SK-N-SH (cell line): Measurements from ENCODE around the gene DNAH9. TPM values are rescaled to one million over a fixed set of nuclear protein-coding genes. Genes with fewer than 3 reads are reported as not detected.

Source experiments
- CTCF ChIA-PET: fragments of 300-600, 350-600 bp; formaldehyde crosslinking; extraction: SDS; loops from one replicate; lab custom pipeline; 2021; lab: Yijun Ruan, JAX
- POLR2A ChIA-PET: fragments of 350-600 bp; sonication (Branson Sonifier 250); formaldehyde crosslinking; extraction: SDS; loops from one replicate; lab custom pipeline; 2020; ENCODE audit warnings: antibody characterized with exemption, inconsistent platforms; lab: Yijun Ruan, JAX
- DNase-seq: peaks from one replicate; pipeline ENCODE4 v3.0.0; 2012
- H2AFZ ChIP-seq: fragments of 200-600 bp; sonication (generic); 2 replicates; pipeline ENCODE4 v1.8.1; 2016; ENCODE audit warnings: antibody characterized with exemption, mild to moderate bottlenecking, low read depth
- H3F3A ChIP-seq: fragments of 200-600 bp; sonication (generic); replicated peaks from 2 replicates; pipeline ENCODE3; 2016; ENCODE audit warnings: antibody characterized with exemption, mild to moderate bottlenecking; ENCODE audit not compliant: insufficient read depth
- H3K27ac ChIP-seq, 2 experiments: fragments of 200-500 bp in 1 of 2; fragments of 200-600 bp in 1 of 2; sonication (Bioruptor generic) in 1 of 2; sonication (generic), shearing (Covaris generic) in 1 of 2; 2 replicates each; pipeline versions ENCODE4 v1.5.1 to v1.6.1; 2014 to 2016; ENCODE audit warnings: low read depth in 2 of 2, inconsistent platforms in 1 of 2, low read length in 1 of 2, mild to moderate bottlenecking in 1 of 2, mixed read lengths in 1 of 2
- H3K27me3 ChIP-seq: fragments of 200-600 bp; sonication (generic), shearing (Covaris generic); 2 replicates; pipeline ENCODE4 v1.6.1; 2016; ENCODE audit warnings: mixed run types; ENCODE audit not compliant: insufficient read depth
- H3K36me3 ChIP-seq, 2 experiments: fragments of 200-500 bp in 1 of 2; fragments of 200-600 bp in 1 of 2; sonication (Bioruptor generic) in 1 of 2; sonication (generic) in 1 of 2; replicated peaks in 1 of 2; 2 replicates each; pipeline versions ENCODE3 to v1.5.1; 2014 to 2016; ENCODE audit warnings: low read length in 1 of 2, mild to moderate bottlenecking in 1 of 2; ENCODE audit not compliant: insufficient read depth in 2 of 2, control insufficient read depth in 1 of 2
- H3K4me1 ChIP-seq, 2 experiments: fragments of 200-500 bp in 1 of 2; fragments of 200-600 bp in 1 of 2; sonication (Bioruptor generic) in 1 of 2; sonication (generic), shearing (Covaris generic) in 1 of 2; 2 replicates each; pipeline versions ENCODE4 v1.5.1 to v1.6.1; 2014 to 2016; ENCODE audit warnings: low read depth in 1 of 2, low read length in 1 of 2, mixed run types in 1 of 2; ENCODE audit not compliant: insufficient read depth in 2 of 2, control insufficient read depth in 1 of 2
- H3K4me2 ChIP-seq: fragments of 200-600 bp; sonication (generic), shearing (Covaris generic); 2 replicates; pipeline ENCODE4 v1.6.1; 2017; ENCODE audit warnings: mixed run types
- H3K4me3 ChIP-seq, 2 experiments: fragments of 200-500 bp in 1 of 2; fragments of 200-600 bp in 1 of 2; sonication (Bioruptor generic) in 1 of 2; sonication (generic), shearing (Covaris generic) in 1 of 2; 2 replicates each; pipeline versions ENCODE4 v1.5.1 to v1.8.1; 2014 to 2016; ENCODE audit warnings: low read depth in 2 of 2, inconsistent platforms in 1 of 2, low read length in 1 of 2, mild to moderate bottlenecking in 1 of 2, mixed read lengths in 1 of 2, moderate library complexity in 1 of 2
- H3K79me2 ChIP-seq: fragments of 200-600 bp; sonication (generic); 2 replicates; pipeline ENCODE4 v1.8.1; 2017; ENCODE audit warnings: mild to moderate bottlenecking; ENCODE audit not compliant: insufficient read depth
- H3K9ac ChIP-seq: fragments of 200-600 bp; sonication (generic); 2 replicates; pipeline ENCODE4 v1.6.1; 2017; ENCODE audit warnings: mixed run types
- H3K9me2 ChIP-seq: fragments of 200-600 bp; sonication (generic); 2 replicates; pipeline ENCODE4 v1.6.1; 2017; ENCODE audit warnings: mixed run types
- H3K9me3 ChIP-seq: fragments of 200-600 bp; sonication (generic); 2 replicates; pipeline ENCODE4 v1.6.1; 2017; ENCODE audit warnings: mixed run types, mild to moderate bottlenecking, moderate library complexity
- H4K20me1 ChIP-seq: fragments of 200-600 bp; sonication (generic); 2 replicates; pipeline ENCODE4 v1.6.1; 2017; ENCODE audit warnings: mild to moderate bottlenecking, mixed run types; ENCODE audit not compliant: insufficient read depth
- CTCF ChIP-seq: fragments of 200-600 bp; sonication (generic); IDR thresholded peaks from 2 replicates; pipeline ENCODE4 v1.6.1; 2017; ENCODE audit warnings: antibody characterized with exemption, mild to moderate bottlenecking, moderate library complexity
- ELF1 ChIP-seq: IDR thresholded peaks from 2 replicates; pipeline ENCODE4 v1.4.0; 2012
- EP300 ChIP-seq, 2 experiments: IDR thresholded peaks; 2 replicates each; pipeline versions ENCODE4 v1.4.0 to v1.6.1; 2012; ENCODE audit warnings: borderline replicate concordance in 1 of 2, low read depth in 1 of 2, low read length in 1 of 2
- EZH2phosphoT487 ChIP-seq: fragments of 200-600 bp; sonication (generic); IDR thresholded peaks from 2 replicates; pipeline ENCODE4 v1.6.1; 2017; ENCODE audit warnings: low read depth, mixed run types, mild to moderate bottlenecking, antibody characterized with exemption, moderate library complexity, borderline replicate concordance
- FOSL2 ChIP-seq: IDR thresholded peaks from 2 replicates; pipeline ENCODE4 v1.4.0; 2012; ENCODE audit warnings: low read depth, mild to moderate bottlenecking, moderate library complexity, borderline replicate concordance
- FOXJ3 ChIP-seq: sonication (generic); formaldehyde crosslinking; IDR thresholded peaks from 2 replicates; pipeline ENCODE4 v1.5.1; 2020; ENCODE audit warnings: mild to moderate bottlenecking, missing genetic modification reagents
- FOXM1 ChIP-seq: IDR thresholded peaks from 2 replicates; pipeline ENCODE4 v1.4.0; 2012; ENCODE audit warnings: low read depth, mild to moderate bottlenecking
- GABPA ChIP-seq: IDR thresholded peaks from 2 replicates; pipeline ENCODE4 v1.4.0; 2012; ENCODE audit warnings: low read depth, mild to moderate bottlenecking
- IRF3 ChIP-seq: fragments of 150-350 bp; IDR thresholded peaks from 2 replicates; pipeline ENCODE4 v1.6.1; 2016; ENCODE audit warnings: mild to moderate bottlenecking, low read depth, low read length
- JUND ChIP-seq: IDR thresholded peaks from 2 replicates; pipeline ENCODE4 v1.4.0; 2012
- MXI1 ChIP-seq: IDR thresholded peaks from 2 replicates; pipeline ENCODE4 v1.6.1; 2012; ENCODE audit warnings: mild to moderate bottlenecking, low read depth, low read length, improper control_type of control experiment
- NFIC ChIP-seq: IDR thresholded peaks from 2 replicates; pipeline ENCODE4 v1.4.0; 2012; ENCODE audit warnings: borderline replicate concordance
- NRF1 ChIP-seq: IDR thresholded peaks from 2 replicates; pipeline ENCODE4 v1.6.1; 2012; ENCODE audit warnings: low read depth, mild to moderate bottlenecking, low read length
- PBX3 ChIP-seq: IDR thresholded peaks from 2 replicates; pipeline ENCODE4; 2012
- POLR2AphosphoS5 ChIP-seq: IDR thresholded peaks from 2 replicates; pipeline ENCODE4 v1.6.1; 2012; ENCODE audit warnings: low read depth, low read length
- RAD21 ChIP-seq: IDR thresholded peaks from 2 replicates; pipeline ENCODE4 v1.6.1; 2012; ENCODE audit warnings: mild to moderate bottlenecking, low read length
- RCOR1 ChIP-seq: fragments of 150-350 bp; IDR thresholded peaks from 2 replicates; pipeline ENCODE4 v1.6.1; 2017; ENCODE audit warnings: antibody characterized with exemption, low read length
- RFX5 ChIP-seq: IDR thresholded peaks from 2 replicates; pipeline ENCODE4 v1.6.1; 2012; ENCODE audit warnings: mild to moderate bottlenecking, improper control_type of control experiment, low read length
- SMC3 ChIP-seq: IDR thresholded peaks from 2 replicates; pipeline ENCODE4 v1.6.1; 2012; ENCODE audit warnings: low read depth, low read length, improper control_type of control experiment
- TAF1 ChIP-seq: IDR thresholded peaks from 2 replicates; pipeline ENCODE4 v1.6.1; 2012; ENCODE audit warnings: low read depth, mild to moderate bottlenecking, low read length, moderate library complexity, borderline replicate concordance
- WGBS: methylation state at CpG from one replicate; pipeline ENCODE4 v1.1.6; 2017; ENCODE audit warnings: low lambda C conversion rate; 5-methylcytosine and 5-hydroxymethylcytosine counted together
- polyA plus RNA-seq, 3 experiments: library from polyadenylated mRNA; depleted of rRNA; stranded (reverse); fragments of >200 nt; gene quantifications; 2 replicates each; pipeline ENCODE4 v1.2.3, GENCODE V29; 2012

DNAH9 gene
- polyA plus RNA-seq, 1 of the 3 experiments (the other 2 are of a cell fraction) = not detected

- TF ChIP-seq CTCF (no peak), RCOR1 (no peak)
These were observed 325.8 kb downstream of the DNAH9 start (continued) for GRCh38 chr17:11924076-11924475.

GRCh38 chr17:11925262-11926021, 327.2 kb downstream of the DNAH9 start:
- Histone ChIP-seq H3K4me2 (no peak overlapping the region), H3K9me2 (no peaks in the 10 kb centered on the region), H3K4me3 (no peak overlapping the region), H4K20me1 (no peaks in the 10 kb centered on the region), H2AFZ (no peak overlapping the region), H3K4me1 (no peaks in the 10 kb centered on the region), H3K79me2 (no peaks in the 10 kb centered on the region), H3F3A (no peaks in the 10 kb centered on the region), H3K36me3 (no peaks in the 10 kb centered on the region), H3K27me3 (no peaks in the 10 kb centered on the region), H3K27ac (no peak overlapping the region), H3K9ac (no peak overlapping the region), H3K9me3 (no peaks in the 10 kb centered on the region)
- no peak for DNase-seq
- WGBS = 21% methylated on average over 6 of the region's 6 CpGs
- POLR2A ChIA-PET = no interaction called here
- CTCF ChIA-PET = interaction anchor here (0.6 to 3.2 kb wide), 3 partner anchors 10 to 1049 kb away, joined by 3 to 10 read pairs (median 9); no protein-coding TSS in a partner anchor
- no peak for TF ChIP-seq FOXJ3 (CRISPR knock-in tag)
- TF ChIP-seq SMC3 = no peak
- no peak for TF ChIP-seq FOXM1
- no peak for TF ChIP-seq NFIC
- no peak for TF ChIP-seq EP300 (IDR thresholded peaks at IDR 0.05; ENCODE audit: borderline replicate concordance in 1 of 2, low read depth in 1 of 2, low read length in 1 of 2)
- no peak for TF ChIP-seq CTCF
- no peak for TF ChIP-seq TAF1
- TF ChIP-seq ELF1 = no peak
- TF ChIP-seq NRF1 = no peak
- no peak for TF ChIP-seq RFX5
- TF ChIP-seq FOSL2 = no peak
- TF ChIP-seq POLR2AphosphoS5 = no peak
- no peak for TF ChIP-seq IRF3
- TF ChIP-seq JUND = no peak
- TF ChIP-seq RAD21 = no peak
- TF ChIP-seq EZH2phosphoT487 = no peak
- TF ChIP-seq PBX3 = no peak
- TF ChIP-seq GABPA = no peak
- no peak for TF ChIP-seq MXI1
